ENCODE results near the gene EEF1AKMT1.
"Not testable (repeated sequence)": the region's sequence is repeated elsewhere in the genome, so short reads cannot be mapped to it uniquely, and the experiment has no call there.

EEF1AKMT1 gene

DNA sequence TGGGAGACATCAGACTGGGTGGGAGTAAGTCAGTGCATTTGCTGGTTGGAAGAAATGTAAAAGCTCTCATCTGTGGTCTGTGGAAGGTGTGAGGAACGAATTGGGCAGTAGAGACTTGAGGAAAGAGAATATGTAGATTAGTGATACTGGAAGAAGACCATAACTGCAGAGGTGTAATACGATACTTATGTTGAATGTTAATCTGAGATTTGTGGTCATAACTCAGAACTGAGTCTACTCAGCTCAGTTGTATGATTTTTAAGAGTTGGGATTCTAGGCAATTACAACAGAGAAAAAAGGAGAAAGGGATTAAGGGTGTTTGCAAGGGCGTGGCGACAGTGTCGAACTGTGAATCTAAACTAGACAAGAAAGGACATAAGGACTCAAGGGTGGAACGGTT, 73.5 kb downstream of the EEF1AKMT1 start:
- no peak for DNase-seq (ENCODE audit: low read depth in 1 of 2, low spot score in 1 of 2)

DNA sequence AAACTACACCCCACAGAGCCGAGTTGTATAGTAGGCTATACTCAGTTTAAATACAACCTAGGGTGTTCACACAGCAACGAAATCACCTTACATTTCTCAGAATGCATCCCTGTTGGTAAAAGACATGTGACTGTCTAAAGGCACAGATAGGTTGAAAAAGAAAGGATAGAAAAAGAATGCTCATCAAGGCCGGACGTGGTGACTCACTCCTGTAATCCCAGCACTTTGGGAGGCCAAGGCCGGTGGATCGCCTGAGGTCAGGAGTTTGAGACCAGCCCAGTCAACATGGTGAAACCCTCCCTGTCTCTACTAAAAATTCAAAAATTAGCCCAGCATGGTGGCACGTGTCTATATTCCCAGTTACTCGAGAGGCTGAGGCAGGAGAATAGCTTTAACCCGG, 74.0 kb downstream of the EEF1AKMT1 start:
- DNase-seq (ENCODE audit: low read depth in 1 of 2, low spot score in 1 of 2), result no peak

DNA sequence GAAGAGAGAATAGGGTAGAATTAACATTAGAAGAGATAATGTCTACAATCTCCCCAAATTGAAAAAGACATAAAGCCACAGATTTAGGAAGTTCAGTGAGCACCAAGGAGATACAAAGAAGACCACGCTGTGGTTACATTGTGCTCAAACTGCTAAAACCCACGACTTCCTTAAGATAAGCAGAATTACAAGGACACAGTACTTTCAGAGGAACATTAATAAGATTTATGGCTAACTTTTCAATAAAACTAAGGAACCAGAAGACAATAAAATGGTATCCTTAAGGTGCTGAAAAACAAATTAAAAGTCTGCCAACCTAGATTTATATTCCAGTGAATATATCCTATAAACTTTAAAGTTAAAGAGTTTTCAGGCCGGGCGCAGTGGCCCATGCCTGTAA, 77.7 kb downstream of the EEF1AKMT1 start:
- DNase-seq (ENCODE audit: low read depth in 1 of 2, low spot score in 1 of 2), result no peak

DNA sequence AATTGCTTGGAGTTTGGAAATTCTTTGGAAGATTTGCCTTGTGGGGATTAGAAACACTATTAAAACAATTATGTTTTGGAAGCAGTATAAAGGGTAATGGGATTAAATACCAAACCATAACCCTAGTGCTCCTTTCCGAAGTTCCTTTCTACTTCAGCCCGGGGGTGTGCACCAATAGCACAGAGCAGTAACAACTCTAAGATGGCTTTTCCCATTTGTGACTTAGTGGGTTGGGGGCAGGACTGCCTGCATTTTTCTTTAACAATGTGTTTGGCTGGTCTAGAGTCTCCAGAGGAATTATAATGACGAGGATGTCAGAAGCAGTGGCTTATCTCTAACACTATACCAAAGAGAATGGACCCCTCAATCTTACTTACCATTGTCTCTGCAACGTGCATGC, 82.1 kb downstream of the EEF1AKMT1 start:
- no peak for DNase-seq (ENCODE audit: low read depth in 1 of 2, low spot score in 1 of 2)

DNA sequence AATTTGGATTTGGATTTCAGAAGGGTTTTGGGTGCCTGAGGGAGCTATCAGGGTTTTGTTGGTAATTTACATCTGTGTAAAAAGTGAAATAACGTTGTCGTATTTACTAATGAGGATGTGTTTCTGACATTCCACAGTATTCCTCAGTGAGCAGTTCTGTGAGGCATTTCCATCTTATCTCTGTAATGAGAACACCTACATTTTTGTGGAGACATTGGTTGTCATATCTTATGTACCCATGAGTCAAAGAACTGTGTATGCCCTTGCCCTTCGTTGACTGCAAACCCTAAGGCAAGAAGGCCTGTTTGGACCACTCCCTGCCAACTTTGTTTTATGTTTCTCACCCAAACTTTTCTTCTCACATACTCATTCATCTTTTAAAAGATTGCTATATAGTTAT, 84.5 kb downstream of the EEF1AKMT1 start:
- no peak for DNase-seq (ENCODE audit: low read depth in 1 of 2, low spot score in 1 of 2)

DNA sequence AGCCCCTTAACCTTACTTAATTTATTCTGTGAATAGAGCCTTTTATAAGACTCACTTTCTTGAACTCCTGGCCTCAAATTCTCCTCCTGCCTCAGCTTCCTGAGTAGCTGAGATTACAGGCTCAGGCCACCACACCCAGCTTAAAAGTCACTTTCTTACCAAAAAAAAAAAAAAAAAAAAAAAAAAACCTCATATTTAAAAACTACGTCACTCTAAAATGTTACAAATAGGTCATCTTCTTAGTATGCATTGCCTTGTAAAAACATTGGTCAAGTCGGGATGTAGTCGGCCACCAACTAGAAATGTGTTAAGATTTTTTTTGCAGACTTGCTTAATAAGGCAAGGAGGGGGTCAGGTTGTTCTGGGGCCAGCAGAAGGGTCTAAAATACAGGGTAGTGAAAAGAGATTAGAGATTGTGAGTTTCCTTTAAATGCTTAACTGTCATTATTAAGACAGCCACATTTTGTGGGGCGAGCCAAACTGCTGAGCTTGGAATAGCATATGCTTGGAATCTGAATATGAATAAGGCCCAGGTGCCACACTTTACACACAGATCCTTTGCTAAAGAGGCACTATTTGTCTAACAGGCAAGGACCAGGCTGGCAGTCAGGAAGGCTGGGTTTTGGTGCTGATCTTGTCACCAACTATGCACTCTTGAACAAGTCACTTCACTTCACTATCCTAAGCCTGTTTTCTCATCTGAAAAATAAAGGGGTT, 86.7 kb downstream of the EEF1AKMT1 start:
- no peak for DNase-seq (ENCODE audit: low read depth in 1 of 2, low spot score in 1 of 2)

DNA sequence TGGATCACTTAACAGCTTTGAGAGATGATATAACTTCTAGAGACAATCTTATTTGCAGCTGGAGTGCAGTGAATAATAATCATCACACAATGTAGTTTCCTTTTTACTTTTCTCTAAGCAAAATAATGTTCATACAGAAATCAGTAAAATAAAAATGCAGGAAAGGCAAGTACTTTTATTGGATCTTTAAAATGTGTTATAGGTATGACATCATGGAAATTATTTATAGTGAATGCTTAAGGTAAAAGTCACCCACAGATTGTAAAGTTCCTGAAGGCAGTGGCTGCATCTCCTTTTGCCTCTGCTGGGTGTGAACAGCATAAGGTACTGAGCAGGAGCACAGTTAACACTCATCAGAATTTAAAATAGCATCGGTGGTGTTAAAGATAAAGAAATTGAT, 87.6 kb downstream of the EEF1AKMT1 start:
- no peak for DNase-seq (ENCODE audit: low read depth in 1 of 2, low spot score in 1 of 2)

DNA sequence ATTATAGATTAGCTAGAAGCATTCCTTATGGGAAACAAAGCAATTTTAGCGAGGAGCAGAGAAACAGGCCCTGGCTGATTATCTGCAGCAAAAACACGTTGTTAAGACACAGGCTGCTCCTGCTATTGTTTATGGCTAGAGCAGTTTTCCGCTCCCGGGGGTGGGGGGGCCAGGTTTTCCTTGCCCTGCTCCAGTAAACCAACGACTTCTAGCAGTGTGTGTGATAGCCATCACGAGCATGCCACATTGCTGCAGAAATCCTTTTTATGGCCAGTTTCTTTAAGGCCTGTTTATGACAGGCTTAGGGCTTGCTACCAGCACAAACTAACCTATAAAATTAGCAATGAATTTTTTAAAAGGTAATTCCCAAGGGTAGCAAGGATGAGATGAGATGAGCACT, 88.7 kb downstream of the EEF1AKMT1 start:
- no peak for DNase-seq (ENCODE audit: low read depth in 1 of 2, low spot score in 1 of 2)

DNA sequence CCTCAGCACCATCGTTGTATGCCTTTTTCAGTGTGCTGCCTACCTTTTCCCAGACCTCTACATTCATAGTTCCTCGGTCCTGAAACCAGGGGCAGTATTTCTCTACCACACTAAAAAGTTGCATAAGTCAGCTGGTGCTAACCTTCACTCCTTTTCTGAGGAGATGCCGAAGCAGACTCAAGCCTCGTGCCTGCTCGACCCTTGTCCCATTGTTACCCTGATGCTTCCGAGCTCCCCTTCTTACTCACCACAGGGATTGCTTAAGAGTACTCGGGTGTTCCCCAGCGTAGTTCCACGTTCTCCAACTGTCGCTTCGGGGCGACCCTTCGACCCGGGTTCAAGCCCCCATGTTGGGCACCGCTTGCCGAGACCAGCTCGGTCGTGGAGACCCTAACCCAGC, 89.2 kb downstream of the EEF1AKMT1 start:
- no peak for DNase-seq (ENCODE audit: low read depth in 1 of 2, low spot score in 1 of 2)

DNA sequence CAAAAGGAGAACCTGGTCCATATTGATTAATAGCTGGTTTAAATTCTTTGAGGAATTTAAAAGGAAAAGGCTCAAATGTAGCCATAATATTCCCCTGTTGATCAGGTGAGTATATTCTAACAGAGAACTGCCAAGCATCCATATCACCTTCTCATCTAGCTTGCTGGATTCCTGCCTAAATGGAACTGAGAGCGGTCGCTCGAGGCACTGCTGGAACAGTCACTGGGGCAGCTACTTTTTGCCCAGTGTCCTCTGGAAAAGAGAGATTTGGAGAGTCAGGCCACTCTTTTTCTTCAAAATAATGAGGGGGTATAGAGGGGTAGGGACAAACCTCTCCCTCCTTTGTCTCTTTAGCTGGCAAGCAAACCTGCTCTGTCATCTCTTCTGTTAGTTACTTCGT, 89.7 kb downstream of the EEF1AKMT1 start:
- no peak for DNase-seq (ENCODE audit: low read depth in 1 of 2, low spot score in 1 of 2)

DNA sequence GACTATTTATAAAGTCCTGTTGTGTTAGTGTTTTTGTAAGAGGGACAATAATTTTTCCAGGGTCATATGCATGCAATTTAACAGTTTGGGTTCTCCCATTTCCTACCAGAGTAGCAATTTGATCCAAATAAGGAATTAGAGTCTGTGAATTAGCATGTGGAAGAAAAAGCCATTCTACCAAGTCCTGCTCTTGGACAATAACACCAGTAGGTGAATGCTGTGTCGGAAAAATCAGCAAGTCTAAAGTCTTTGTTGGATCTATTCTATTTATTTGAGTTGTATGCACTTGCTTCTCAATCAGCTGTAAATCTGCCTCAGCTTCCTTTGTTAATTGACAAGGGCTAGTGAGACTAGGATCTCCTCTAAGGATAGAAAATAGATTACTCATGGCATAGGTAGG, 91.7 kb downstream of the EEF1AKMT1 start:
- DNase-seq (ENCODE audit: low read depth in 1 of 2, low spot score in 1 of 2), result no peak

DNA sequence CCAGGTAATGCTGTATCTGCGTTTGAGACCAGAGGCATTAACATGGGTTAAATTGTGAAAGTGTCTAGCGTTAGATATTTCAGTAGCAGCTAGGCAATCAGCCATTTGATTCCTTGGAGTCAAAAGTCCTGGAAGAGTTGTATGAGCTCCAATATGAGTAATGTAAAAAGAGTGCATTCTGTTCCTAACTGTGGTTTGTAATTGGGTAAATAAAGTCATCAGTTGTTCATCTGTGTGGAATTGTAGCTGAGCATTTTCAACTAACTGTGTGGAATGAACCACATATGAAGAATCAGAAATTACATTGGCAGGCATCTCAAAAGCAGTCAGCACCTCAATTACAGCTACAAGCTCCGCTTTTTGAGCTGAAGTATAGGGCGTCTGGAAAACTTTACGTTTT, 92.3 kb downstream of the EEF1AKMT1 start:
- DNase-seq (ENCODE audit: low read depth in 1 of 2, low spot score in 1 of 2), result not testable (repeated sequence)

DNA sequence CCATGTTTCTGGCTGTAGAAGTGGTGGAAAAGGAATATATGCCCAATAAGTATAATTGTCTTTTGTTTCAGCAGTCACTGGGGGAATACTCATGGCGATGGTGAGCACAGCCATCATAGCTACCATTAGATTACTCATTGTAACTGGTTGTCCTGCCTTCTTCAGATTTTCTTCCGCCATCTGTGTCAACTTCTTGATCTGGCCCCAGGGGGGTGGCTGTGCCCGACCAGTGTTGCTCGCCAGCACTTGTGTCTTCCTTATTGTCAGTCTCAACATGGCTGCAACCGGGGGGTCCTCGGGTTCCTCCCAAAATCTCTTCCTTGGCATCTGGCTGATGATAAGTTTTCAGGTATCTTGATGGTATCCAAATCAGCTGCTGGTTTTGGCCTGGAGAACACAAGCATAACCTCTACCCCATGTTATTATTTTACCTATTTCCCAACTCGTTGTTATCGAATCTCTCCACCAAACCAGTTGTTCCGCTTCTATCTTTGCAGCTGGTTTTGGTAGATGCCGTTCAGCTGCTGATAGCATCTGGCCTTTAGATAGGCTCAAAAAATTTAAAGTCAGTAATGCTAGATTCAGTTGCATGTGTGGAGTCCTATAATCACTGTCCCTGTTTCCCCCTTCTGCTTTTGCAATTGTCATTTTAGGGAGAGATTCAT, 93.2 kb downstream of the EEF1AKMT1 start:
- no peak for DNase-seq (ENCODE audit: low read depth in 1 of 2, low spot score in 1 of 2)

DNA sequence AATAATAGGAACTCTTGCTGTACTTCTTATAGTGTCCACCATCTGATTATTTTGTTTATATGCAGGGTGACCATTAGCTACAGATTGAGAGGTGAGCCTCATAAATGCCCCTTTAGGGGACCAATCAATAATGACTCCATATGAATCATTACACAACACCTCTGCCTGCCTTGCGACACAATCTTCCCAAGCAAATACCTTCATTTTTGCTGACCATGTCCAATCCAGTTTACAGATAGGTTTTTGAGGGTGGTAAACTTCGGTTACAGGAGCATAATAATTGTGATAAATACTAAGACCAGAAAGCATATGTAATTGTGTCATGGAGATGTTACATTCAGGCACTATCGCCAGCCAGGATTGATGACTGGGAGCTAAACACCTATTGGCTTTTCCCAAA, 93.9 kb downstream of the EEF1AKMT1 start:
- no peak for DNase-seq (ENCODE audit: low read depth in 1 of 2, low spot score in 1 of 2)

Data from activated T-helper 1 cell treated with anti-CD3 and anti-CD28 coated beads, Interleukin-2, amount 50 U/mL, for 16 hours (primary cell).